HG02943 (cell line): ENCODE results near the gene ING5.
"Not testable (repeated sequence)": the region's sequence is repeated elsewhere in the genome, so short reads cannot be mapped to it uniquely, and the experiment has no call there.

Source experiments
- ATAC-seq: cut with Tn5 transposase; IDR thresholded peaks from one replicate; pipeline ENCODE4 v1.9.1; 2021; ENCODE audit warnings: mild to moderate bottlenecking, low read depth, moderate library complexity; ENCODE audit not compliant: unreplicated experiment

Gene ING5

DNA sequence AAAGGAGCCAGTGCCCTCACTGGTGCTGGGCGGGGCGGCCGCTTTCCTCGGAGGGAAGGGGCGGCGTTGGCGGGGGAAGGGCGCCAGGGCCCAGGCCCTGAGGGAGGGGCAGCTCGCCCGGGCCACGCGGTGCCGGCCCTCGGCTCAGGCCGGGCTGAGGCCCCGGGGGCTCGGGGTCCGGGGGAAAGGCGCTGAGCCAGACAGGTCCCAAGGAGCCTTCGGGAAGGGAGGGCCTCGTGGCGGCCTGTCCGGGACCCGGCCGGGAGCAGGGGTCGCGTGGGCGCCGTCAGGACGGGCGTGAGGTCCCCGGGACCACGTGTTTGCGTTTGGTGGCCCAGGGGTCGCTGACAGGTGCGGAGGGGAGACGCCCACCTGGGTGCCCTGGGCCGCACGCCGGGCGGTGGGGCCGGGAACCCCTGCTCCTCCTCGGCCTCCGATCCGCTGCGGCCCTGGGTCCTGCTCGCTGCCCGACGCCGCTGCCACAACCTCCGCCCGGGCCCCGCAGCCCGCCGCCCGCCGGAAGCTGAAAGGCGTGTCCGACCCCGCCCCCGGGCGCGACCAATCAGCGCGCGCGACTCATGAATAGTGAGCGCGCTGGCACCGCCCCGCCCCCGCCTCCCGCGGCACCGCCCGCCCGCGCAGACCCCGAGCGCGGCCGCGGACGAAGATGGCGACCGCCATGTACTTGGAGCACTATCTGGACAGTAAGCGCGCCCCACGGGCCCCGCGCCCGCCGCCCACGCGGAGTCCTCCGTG lies at the start of gene ING5:
Gene ING5 (plus strand): TSS at position 641 of the 756 bp plus-strand sequence. CDS start 27 bp downstream, at position 668.
- peak; percentile 48 for ATAC-seq

DNA sequence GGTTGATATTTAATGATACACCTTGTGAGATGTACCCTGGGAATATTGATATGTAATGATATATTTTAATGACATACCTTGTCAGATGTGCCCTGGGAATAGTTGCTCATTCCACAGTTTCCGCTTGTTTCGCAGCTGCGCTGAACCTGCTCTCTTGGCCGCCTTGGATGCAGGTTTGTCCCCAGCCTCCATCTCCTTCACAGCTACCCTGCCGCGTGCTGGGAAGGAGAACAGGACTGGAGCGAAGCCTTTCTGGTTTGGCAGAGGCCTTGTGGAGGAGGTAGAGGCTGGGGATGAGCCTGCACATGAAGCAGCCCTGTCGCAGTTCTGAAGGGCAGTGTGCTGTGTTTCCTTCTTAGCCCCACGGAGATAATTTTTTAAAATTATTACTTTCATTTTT lies 49.7 kb upstream of the ING5 start:
- ATAC-seq, result no peak

DNA sequence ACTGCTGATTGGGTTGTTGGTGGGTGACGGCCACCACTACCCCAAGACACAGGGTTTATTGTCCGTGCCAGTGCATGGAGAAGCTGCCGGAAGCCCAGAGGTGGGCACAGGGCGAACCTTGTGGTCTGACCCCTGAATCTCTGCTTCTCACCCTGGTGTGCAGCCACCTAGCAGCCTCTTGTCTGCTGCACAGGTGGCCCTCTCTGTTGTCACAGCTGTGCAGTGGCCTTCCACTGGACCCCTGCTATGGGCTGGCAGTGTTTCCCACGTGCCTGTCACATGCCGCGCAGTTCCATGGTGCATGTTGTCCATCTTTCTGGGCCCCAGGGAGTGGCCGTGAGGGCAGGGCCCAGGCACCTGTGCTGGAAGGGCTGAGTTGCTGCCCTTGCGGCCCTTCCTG lies 49.1 kb upstream of the ING5 start:
- ATAC-seq, result no peak

DNA sequence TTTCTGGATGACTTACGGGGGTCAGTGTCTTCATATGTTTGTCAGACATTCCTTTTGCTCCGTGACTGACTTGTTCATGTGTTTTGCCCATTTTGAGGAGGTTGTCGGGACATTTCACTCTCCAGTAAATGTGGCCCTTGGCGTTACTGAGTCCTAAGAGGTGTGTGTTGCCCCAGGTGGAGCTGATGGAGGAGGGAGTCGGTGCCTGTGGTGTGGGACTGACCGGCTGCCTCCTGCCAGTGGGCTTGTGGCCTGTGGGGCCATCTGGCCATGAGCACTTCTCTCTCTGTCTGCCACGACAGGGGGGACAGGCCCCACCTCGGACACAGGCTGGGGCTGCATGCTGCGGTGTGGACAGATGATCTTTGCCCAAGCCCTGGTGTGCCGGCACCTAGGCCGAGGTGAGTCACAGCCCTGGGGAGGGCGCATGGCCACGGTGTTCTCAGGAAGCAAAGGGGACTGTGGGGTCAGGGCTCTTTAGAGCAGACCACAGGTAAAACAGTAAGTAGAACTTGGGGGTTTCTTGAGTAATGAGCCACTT lies 48.6 kb upstream of the ING5 start:
- no peak for ATAC-seq

DNA sequence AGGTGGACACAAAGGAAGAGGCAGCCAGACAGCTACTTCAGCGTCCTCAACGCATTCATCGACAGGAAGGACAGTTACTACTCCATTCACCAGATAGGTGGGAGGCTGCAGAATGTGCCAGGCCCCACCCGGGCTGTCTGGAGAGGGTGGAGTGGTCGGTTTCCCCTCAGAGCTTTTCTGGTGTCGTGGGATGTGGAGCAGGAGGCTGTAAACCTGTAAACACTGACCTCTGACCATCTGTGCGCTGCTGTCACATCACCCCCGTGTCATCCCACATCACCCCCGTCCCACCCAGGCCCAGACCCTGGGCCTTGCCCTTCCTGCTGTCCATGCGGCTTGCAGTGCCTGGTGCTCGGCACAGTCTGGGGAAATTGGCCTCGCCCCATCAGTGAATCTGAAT lies 47.3 kb upstream of the ING5 start:
- ATAC-seq, result no peak

DNA sequence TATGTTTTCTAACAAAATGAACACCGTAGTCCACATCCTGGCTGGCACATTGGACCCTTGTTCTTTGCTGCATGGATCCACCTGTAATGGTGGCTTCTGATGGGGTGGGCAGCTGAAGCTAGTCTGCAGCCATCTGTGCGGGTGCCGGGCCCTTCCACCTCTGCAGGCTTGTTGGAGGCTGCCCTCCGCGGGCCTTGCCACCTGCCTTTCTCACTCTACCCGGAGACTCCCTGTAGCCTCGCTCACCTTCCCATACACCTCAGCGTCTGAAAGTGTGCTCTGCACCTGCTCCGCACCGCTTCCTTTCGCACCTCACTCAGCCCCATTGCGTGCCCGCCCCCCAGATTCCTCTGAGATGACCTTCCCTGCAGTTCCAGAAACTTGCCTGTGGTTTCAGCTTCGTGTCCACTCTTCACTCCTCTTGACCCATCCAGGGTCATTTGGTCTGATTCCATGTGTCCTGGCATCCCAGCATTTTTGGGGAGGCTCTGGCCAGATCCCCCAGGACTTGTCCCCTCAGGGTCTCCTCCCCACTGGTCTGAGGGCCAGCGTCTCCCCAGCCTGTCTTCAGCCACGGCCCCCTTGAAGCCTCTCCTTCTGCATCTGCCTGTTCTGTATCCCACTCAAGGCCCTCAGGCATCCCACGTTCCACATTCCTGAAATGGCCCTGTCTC lies 46.2 kb upstream of the ING5 start:
- no peak for ATAC-seq

DNA sequence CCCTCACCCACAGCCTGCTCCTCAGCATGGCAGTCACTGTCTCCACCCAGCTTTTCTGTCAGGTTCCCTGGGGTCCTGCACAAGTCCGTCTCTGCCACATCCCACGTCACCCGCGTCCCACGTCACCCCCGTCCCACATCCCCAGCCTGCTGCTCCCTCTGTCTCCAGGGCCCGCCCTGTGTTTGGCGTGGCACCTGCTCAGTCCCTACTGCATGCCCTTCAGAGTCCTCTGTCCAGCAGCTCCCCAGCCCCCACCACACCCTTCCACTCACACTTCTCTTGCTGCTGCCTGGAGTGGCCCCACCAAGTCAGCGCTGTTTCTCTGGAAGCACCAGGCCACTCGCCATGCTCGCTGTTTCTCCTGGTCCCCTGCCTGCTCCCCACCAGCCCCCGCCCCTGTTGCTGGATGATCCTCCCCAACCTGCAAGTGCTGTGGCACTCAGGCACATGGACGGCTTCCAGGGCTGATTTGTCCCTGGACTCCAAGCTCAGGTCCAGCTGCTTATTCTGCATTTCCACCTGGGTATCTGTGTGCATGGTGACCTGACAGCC lies 45.6 kb upstream of the ING5 start:
- ATAC-seq, result no peak

DNA sequence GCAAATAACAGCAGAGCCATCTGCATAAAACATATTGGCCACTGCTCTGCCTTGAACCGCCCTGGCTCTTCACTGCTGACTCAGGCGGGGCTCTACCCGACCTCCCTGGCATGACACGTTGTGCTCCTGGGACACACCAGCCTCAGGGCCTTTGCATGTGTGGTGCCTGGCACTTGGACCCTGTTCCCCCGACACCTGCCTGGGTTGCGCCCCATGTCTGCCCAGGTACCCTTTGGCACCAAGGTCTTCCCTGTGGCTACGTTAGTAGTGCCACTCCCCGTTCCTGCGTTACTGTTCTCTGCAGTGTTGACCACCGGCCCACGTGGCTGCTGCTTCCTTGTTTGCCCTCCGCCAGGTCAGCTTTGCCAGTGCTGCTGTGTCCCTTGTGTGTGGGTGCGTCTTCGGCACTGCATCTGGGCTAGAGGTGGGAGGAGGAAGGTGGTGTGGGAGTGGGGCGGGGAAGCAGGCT lies 44.0 kb upstream of the ING5 start:
- no peak for ATAC-seq

DNA sequence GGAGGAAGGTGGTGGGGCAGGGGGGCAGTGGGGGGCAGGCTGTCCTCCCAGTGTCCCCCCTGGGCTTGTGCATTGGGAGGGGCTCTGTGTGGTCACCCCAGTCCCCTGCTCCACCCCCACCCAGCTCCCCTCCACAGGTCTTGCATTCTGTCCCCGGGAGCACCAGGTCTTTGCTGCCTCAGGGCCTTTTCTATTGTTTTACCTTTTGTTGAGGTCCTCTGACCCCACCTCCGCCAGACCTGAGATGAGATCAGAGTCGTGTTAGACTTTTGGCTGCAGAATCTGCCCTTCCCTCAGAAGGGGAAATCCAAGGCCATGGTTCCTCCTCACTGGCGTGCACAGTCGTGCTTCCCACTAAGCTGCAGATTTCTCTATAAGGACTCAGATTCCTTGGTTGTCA lies 43.5 kb upstream of the ING5 start:
- no peak for ATAC-seq

DNA sequence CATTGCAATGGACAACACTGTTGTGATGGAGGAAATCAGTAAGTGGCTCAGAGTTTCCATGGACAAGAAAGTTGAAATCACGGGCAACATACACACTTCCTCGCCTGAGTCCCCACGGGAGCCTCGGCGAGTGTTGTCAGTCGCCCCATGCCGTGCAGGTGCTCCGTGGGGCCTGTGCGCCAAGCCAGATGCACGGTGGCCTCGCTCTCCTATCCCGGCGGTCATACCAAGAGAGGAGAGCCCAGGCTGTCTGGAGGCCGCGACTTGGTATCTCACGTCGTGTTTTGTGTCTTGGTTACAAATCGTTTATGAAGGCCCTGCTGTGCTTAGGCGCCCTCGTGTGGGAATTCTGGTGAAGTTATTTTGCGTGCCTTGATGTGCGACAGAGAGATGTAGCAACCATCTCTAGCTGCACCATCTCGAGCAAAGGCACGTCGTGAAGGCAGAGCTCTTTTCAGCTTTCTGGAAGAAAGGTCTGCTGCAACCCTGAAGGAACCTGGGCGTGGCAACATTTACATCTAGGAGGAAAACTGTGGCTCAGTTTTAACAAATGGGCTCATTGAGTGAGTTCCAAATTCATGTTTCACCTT lies 42.6 kb upstream of the ING5 start:
- no peak for ATAC-seq

DNA sequence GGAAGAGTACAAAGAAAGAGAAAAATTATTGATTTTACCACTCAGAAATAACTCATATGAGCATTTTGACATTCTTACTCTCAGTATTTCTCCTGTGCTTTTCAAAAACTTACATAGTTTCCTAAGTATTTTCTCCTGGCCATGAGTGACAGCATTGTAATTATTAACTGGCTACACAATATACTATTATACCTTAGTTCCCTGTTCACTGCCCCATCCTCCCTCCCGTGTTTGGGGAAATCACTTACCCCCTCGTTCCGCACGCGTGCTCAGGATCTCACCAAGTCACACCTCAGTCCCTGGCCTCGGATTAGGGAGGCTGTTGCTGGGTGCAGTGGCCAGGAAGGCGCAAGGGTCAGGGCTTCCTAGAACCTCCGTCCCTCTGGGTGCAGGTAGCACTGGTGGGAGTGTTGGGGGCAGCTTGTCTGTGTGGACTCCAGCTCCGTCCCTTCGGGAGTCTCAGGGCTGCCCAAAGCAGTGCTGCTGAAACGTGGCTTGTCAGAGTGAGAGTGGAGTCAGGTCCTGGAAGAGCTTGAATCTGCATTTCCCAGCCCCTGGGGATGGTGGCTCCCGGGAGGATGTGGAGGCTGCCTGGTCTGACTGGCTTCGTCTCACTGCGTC lies 41.1 kb upstream of the ING5 start:
- no peak for ATAC-seq

DNA sequence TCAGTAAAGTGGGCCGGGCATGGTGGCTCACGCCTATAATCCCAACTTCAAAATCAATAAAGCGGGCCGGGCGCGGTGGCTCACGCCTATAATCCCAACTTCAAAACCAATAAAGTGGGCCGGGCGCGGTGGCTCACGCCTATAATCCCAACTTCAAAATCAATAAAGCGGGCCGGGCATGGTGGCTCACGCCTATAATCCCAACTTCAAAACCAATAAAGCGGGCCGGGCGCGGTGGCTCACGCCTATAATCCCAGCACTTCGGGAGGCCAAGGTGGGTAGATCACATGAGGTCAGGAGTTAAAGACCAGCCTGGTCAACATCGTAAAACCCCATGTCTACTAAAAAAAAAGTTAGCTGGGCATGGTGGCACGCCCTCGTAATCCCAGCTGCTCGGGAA lies 39.1 kb upstream of the ING5 start:
- ATAC-seq, result not testable (repeated sequence)

DNA sequence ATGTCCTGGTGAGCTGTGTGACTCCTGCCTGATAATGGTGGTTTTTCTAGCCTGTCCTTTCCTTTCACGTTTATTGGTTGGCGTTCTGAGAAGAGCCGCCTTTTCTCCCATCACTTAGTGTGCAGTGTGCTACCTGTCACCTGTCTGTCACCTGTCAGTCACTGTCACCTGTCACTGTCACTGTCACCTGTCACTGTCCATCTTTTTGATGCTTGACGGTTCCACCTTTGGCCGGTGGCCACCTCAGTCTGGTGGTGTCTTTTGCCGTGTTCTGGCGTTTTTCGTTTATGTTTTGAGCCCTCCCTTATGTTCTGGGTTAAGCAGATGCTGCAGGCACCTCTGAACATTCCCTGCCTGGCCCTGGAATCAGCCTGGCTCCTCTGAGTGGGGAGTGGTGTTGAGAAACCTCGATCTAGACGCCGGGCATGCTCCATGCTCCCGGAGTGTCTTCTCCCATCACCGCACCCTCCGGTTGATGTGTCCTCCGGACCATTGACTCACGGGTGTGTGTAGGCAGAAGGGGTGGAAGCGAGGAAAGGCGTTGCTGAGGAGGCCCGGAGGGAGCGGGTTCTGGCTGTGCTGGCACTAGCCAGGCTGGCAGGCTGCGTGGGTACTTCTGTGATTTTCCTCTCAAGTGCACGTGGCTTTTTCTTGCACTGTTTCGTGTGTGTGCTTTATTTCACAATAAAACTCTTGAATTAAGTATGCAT lies 36.0 kb upstream of the ING5 start:
- ATAC-seq, result no peak

DNA sequence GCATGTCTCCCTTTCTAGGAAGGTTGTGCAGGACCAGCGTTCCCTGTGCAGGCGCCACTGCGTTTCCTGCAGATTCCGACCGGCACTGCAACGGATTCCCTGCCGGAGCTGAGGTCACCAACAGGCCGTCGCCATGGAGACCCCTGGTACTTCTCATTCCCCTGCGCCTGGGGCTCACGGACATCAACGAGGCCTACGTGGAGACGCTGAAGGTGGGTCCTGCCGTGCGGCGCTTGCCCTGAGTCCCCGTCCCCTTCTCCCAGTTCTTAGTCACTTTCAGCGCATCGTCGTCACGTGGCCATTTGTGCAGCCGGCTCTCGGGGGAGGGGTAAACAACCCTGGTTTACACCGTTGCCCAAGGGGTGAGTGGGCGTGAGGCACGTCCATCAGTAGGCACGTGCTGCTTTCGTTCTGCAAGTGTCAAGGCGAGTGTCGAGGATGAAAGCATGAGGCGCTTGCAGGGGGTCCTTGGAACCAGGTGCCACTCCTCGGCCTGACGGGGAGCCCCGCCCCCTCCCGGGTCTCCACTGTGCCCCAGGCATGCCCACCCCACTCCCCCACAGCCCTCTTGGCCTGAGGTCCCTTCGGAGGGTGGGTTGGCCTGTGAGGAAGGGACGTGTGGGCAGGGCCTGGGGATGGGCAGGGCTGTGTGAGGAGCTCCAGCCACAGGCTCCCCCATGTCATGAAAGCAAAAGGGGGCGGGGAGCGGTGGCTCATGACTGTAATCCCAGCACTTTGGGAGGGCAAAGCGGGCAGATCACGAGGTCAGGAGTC lies 35.0 kb upstream of the ING5 start:
- ATAC-seq, result no peak

DNA sequence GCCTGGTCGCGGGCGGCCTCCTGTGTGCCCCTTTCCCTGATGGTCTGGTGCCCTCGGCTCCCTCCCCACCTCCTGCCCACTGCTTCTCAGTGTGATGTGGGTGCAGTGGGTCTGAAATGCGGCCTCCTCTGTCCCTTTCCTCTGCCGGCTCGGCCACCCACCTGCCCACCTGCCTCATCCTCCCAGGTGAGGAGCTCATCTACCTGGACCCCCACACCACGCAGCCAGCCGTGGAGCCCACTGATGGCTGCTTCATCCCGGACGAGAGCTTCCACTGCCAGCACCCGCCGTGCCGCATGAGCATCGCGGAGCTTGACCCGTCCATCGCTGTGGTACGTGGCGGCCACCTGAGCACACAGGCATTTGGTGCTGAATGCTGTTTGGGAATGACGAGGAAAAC lies 33.5 kb upstream of the ING5 start:
- ATAC-seq, result no peak

DNA sequence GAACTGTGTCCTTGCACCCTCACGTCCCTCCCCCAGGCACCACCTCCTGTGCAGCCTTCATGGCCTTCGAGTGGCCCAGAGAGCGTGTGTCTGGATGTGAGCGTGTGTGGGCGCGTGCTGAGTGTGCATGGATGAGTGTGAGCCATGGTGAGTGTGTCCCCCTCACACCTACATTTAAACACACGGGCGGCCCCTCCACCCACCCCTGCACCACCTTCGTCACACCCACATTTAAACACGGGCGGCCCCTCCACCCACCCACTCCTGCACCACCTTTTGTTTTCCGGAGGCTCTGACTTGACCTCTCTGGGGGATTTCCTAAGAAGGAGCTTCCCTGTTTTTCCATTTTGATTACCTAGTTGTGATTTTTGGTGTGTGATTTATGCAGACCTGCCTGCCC lies 33.0 kb upstream of the ING5 start:
- no peak for ATAC-seq

DNA sequence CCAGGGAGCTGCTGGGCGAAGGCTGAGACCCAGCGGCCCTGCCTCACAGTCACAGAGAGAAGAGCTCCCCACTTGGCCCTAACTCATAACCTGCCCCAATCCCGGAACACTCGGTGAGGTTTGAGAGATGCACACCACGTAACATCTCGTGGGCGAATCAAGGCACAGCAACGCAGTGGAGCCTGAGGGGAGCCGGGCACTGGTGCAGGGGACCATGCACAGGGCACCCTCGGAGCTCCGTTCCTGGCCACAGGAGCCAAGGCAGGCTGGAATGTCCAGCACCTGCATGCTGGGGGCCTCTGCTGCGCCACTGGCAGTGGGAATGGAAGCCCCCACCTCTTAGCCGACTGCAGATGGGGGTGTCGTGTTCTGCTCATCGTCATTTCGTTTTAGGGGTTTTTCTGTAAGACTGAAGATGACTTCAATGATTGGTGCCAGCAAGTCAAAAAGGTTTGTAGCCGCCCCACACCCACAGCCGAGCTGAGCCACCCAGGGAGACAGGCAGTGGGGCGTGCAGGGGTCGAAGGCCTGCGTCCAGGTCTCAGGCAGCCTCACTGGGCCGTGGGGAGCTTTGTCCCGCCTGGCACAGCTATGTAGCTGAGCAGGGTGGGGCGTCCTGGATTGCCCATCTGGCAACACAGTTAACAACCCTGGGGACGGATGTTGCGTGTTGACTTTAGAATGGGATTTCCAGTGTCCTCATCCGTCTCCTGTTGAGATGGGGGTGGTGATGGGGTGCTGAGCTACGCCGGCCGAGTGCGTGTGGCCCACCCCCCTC lies 31.3 kb upstream of the ING5 start:
- ATAC-seq, result no peak

DNA sequence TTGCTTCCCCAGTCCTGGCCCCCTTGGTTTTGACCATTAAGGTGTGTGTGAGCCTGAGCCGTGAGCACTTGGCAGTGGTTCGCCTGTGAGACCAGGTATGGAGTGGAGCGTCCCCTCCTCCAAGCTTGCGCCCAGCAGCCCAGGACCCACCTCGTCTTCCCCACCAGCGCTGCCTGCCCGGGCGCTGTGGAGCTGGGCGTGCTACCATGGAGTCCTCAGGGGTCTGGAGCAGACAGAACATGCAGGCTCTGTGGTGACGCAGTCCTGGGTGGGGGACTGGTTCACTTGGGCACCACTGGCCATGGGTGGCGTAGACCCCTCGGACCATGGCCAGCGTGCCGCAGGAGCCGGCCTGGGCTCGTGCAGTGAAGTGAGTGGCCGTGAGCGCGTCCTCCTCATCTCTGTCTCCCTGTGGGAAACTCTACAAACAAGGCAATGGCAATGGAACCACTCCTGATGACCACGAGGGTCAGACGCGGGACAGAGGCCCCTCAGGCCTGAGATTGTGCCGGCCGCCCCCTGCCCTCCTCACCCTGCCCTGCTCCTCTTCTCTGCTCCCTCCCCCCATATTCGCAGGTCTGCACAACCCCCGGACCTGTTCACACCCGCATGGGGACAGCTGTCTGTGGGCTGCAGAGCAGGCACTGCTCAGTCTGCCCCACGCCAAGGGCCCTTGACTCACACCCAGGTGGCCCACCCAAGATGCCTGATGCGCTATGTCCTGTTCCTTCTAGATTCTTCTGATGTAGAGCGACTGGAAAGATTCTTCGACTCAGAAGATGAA lies 30.2 kb upstream of the ING5 start:
- ATAC-seq, result no peak
